Measurements from ENCODE around the gene DCDC1.
A peak's percentile ranks its signal among the peaks of the same experiment; 100 is the strongest.
"Not testable (repeated sequence)": the region's sequence is repeated elsewhere in the genome, so short reads cannot be mapped to it uniquely, and the experiment has no call there.

The DCDC1 gene

GRCh38 chr11:30984442-30984816, 385.1 kb downstream of the DCDC1 start:
- no peak for DNase-seq

- no peak for DNase-seq
Observed at GRCh38 chr11:30983776-30984441, 385.6 kb downstream of the DCDC1 start.

- no peak for DNase-seq
Observed at GRCh38 chr11:30983143-30983542, 386.4 kb downstream of the DCDC1 start.

- DNase-seq, result no peak
Observed at GRCh38 chr11:30967579-30967978, 402.0 kb downstream of the DCDC1 start.

GRCh38 chr11:30960387-30960992, 409.0 kb downstream of the DCDC1 start:
- no peak for DNase-seq

GRCh38 chr11:30956751-30957150, 412.8 kb downstream of the DCDC1 start:
- DNase-seq, result no peak

- DNase-seq, result no peak
Observed at GRCh38 chr11:30949838-30950237, 419.7 kb downstream of the DCDC1 start.

GRCh38 chr11:30947715-30948114, 421.8 kb downstream of the DCDC1 start:
- DNase-seq, result not testable (repeated sequence)

GRCh38 chr11:30938810-30939209, 430.7 kb downstream of the DCDC1 start:
- no peak for DNase-seq

GRCh38 chr11:30938171-30938570, 431.4 kb downstream of the DCDC1 start:
- no peak for DNase-seq

GRCh38 chr11:30936491-30936890, 433.0 kb downstream of the DCDC1 start:
- no peak for DNase-seq

GRCh38 chr11:30935861-30936260, 433.7 kb downstream of the DCDC1 start:
- no peak for DNase-seq

- no peak for DNase-seq
Observed at GRCh38 chr11:30926130-30926529, 443.4 kb downstream of the DCDC1 start.

- no peak for DNase-seq
Observed at GRCh38 chr11:30921811-30922210, 447.7 kb downstream of the DCDC1 start.

GRCh38 chr11:30919389-30920152, 450.0 kb downstream of the DCDC1 start:
- no peak for DNase-seq

- no peak for DNase-seq
Observed at GRCh38 chr11:30917859-30918478, 451.6 kb downstream of the DCDC1 start.

- no peak for DNase-seq
Observed at GRCh38 chr11:30917266-30917665, 452.3 kb downstream of the DCDC1 start.

- DNase-seq, result no peak
Observed at GRCh38 chr11:30916764-30917163, 452.8 kb downstream of the DCDC1 start.

- peak; percentile 55 for DNase-seq
Observed at GRCh38 chr11:30914143-30914762, 455.3 kb downstream of the DCDC1 start.

- no peak for DNase-seq
Observed at GRCh38 chr11:30911247-30911646, 458.3 kb downstream of the DCDC1 start.

GRCh38 chr11:30908857-30909256, 460.7 kb downstream of the DCDC1 start:
- DNase-seq, result no peak

- no peak for DNase-seq
Observed at GRCh38 chr11:30908272-30908671, 461.3 kb downstream of the DCDC1 start.

GRCh38 chr11:30902929-30903328, 466.6 kb downstream of the DCDC1 start:
- DNase-seq, result no peak
